GM23248 (cell line): ENCODE measurements around the gene PRKCE. TPM values are rescaled to one million over a fixed set of nuclear protein-coding genes. Genes with fewer than 3 reads are reported as not detected.

Experiments used
- DNase-seq: peaks from one replicate; pipeline ENCODE4 v3.0.0-alpha.2; 2015
- H2AFZ ChIP-seq: fragments of 200-600 bp; sonication (generic); 2 replicates; pipeline ENCODE4 v1.6.1; 2016; ENCODE audit warnings: antibody characterized with exemption
- H3F3A ChIP-seq: fragments of 200-600 bp; sonication (generic); 2 replicates; pipeline ENCODE4 v1.6.1; 2016; ENCODE audit warnings: mild to moderate bottlenecking, antibody characterized with exemption, mixed run types; ENCODE audit not compliant: insufficient read depth
- H3K27ac ChIP-seq: fragments of 200-600 bp; sonication (generic); 2 replicates; pipeline ENCODE4 v1.5.1; 2016; ENCODE audit warnings: mild to moderate bottlenecking
- H3K27me3 ChIP-seq: fragments of 200-600 bp; sonication (generic); replicated peaks from 2 replicates; pipeline ENCODE4 v1.6.1; 2016; ENCODE audit warnings: mild to moderate bottlenecking; ENCODE audit not compliant: insufficient read depth
- H3K36me3 ChIP-seq: fragments of 200-600 bp; sonication (generic); 2 replicates; pipeline ENCODE4 v1.6.1; 2016; ENCODE audit warnings: low read depth, mild to moderate bottlenecking
- H3K4me1 ChIP-seq: fragments of 200-600 bp; sonication (generic); 2 replicates; pipeline ENCODE4 v1.6.1; 2016; ENCODE audit warnings: mild to moderate bottlenecking; ENCODE audit not compliant: insufficient read depth
- H3K4me2 ChIP-seq: fragments of 200-600 bp; sonication (generic); one replicate; pipeline ENCODE4 v1.6.1; 2016; ENCODE audit warnings: mild to moderate bottlenecking; ENCODE audit not compliant: unreplicated experiment
- H3K4me3 ChIP-seq: fragments of 200-600 bp; sonication (generic); 2 replicates; pipeline ENCODE4 v1.5.1; 2016; ENCODE audit warnings: mild to moderate bottlenecking
- H3K79me2 ChIP-seq: fragments of 200-600 bp; sonication (generic); 2 replicates; pipeline ENCODE4 v1.6.1; 2016; ENCODE audit warnings: mild to moderate bottlenecking; ENCODE audit not compliant: insufficient read depth
- H3K9ac ChIP-seq: fragments of 200-600 bp; sonication (generic); 2 replicates; pipeline ENCODE4 v1.6.1; 2016; ENCODE audit warnings: mild to moderate bottlenecking
- H3K9me2 ChIP-seq: fragments of 200-600 bp; sonication (generic); 2 replicates; pipeline ENCODE4 v1.6.1; 2016; ENCODE audit warnings: mixed run types, mild to moderate bottlenecking, moderate library complexity; ENCODE audit not compliant: insufficient read depth
- H3K9me3 ChIP-seq: fragments of 200-600 bp; sonication (generic); one replicate; pipeline ENCODE4 v1.6.1; 2017; ENCODE audit warnings: low read depth
- H4K20me1 ChIP-seq: fragments of 200-600 bp; sonication (generic); 2 replicates; pipeline ENCODE4 v1.6.0; 2016; ENCODE audit not compliant: insufficient read depth
- EZH2 ChIP-seq: fragments of 200-600 bp; sonication (generic); IDR thresholded peaks from 2 replicates; pipeline ENCODE4 v1.6.1; 2018; ENCODE audit warnings: antibody characterized with exemption, mild to moderate bottlenecking; ENCODE audit not compliant: insufficient read depth, poor library complexity, severe bottlenecking
- EZH2phosphoT487 ChIP-seq: fragments of 200-600 bp; sonication (generic); IDR thresholded peaks from 2 replicates; pipeline ENCODE4 v1.6.1; 2018; ENCODE audit warnings: antibody characterized with exemption, moderate library complexity, mild to moderate bottlenecking, low read depth; ENCODE audit not compliant: insufficient read depth
- WGBS, 2 experiments: methylation state at CpG; one replicate each; pipeline ENCODE4 v1.1.6; 2015 to 2017; ENCODE audit warnings: low lambda C conversion rate in 2 of 2, low coverage in 1 of 2; ENCODE audit errors: missing lambda C conversion rate in 2 of 2; 5-methylcytosine and 5-hydroxymethylcytosine counted together
- in situ Hi-C: fragments of 300-500 bp; cut with MboI; formaldehyde crosslinking; loops from 2 replicates; pipeline ENCODE4 v1.15.0; 2020
- polyA plus RNA-seq: library from polyadenylated mRNA; unstranded; fragments of >200 nt; fragmentation: Nextera tagmentation; extraction: Ambion mirVana; gene quantifications from 2 replicates; pipeline ENCODE4 v1.2.1, GENCODE V29; 2016
- total RNA-seq: library from RNA; depleted of rRNA; stranded (reverse); fragments of >200 nt; shearing (Covaris generic); gene quantifications from 2 replicates; pipeline ENCODE4 v1.2.3, GENCODE V29; 2014

Gene PRKCE
- total and polyA plus RNA-seq, 2 experiments from 2014 or later = 5.9 to 7.0 TPM

- Histone ChIP-seq H3K4me3 (no peak overlapping the region), H3K4me1 (0 out of 2 replicates have a peak, but pooled peaks cover 2% of the 10 kb centered on the region), H4K20me1 (no peaks in the 10 kb centered on the region), H3K9me3 (no peaks in the 10 kb centered on the region), H3K4me2 (no peak overlapping the region), H3K27me3 (no peaks in the 10 kb centered on the region), H3K79me2 (no peaks in the 10 kb centered on the region; the same call in none of the 2 replicates), H3K27ac (no peak overlapping the region), H2AFZ (no peak overlapping the region), H3K9me2 (peaks cover 8% of the 10 kb centered on the region), H3K9ac (no peak overlapping the region), H3F3A (no peaks in the 10 kb centered on the region), H3K36me3 (no peaks in the 10 kb centered on the region)
- in situ Hi-C loops = no loop called here
- no peak for DNase-seq
- WGBS, 2 experiments = 95 to 96% methylated on average over 7 of the region's 7 CpGs
- TF ChIP-seq EZH2 = no peak
- TF ChIP-seq EZH2phosphoT487 = no peak
Measured at GRCh38 chr2:45974762-45975408, 323.4 kb downstream of the PRKCE start.

- H2AFZ ChIP-seq = no peak overlapping the region
- no peak overlapping the region for H3K27ac ChIP-seq
- no peaks in the 10 kb centered on the region for H3K27me3 ChIP-seq
- TF ChIP-seq EZH2phosphoT487 (no peak), EZH2 (no peak)
- peaks cover 8% of the 10 kb centered on the region for H3K9me2 ChIP-seq
- H3K4me2 ChIP-seq = no peak overlapping the region
- DNase-seq = no peak
- 92 to 94% methylated on average over 14 of the region's 14 CpGs for WGBS, 2 experiments
- no peaks in the 10 kb centered on the region for H3K9me3 ChIP-seq
- H3K79me2 ChIP-seq = no peaks in the 10 kb centered on the region; the same call in none of the 2 replicates
- H3K4me3 ChIP-seq = no peak overlapping the region
- in situ Hi-C loops = no loop called here
- H4K20me1 ChIP-seq = no peaks in the 10 kb centered on the region
- H3K4me1 ChIP-seq = no peaks in the 10 kb centered on the region
- no peaks in the 10 kb centered on the region for H3F3A ChIP-seq
- no peaks in the 10 kb centered on the region for H3K36me3 ChIP-seq
- no peak overlapping the region for H3K9ac ChIP-seq
Measured at GRCh38 chr2:45975752-45976517, 324.5 kb downstream of the PRKCE start.

- no peaks in the 10 kb centered on the region; the same call in 1 of the 2 replicates for H3K79me2 ChIP-seq
- whole genome bisulfite sequencing, 2 experiments = 67 to 69% methylated on average over 4 of the region's 4 CpGs
- H3K27ac ChIP-seq = no peak overlapping the region
- no peaks in the 10 kb centered on the region; the same call in 1 of the 2 replicates for H3K9me2 ChIP-seq
- H3K4me1 ChIP-seq = no peaks in the 10 kb centered on the region
- no peak for TF ChIP-seq EZH2
- TF ChIP-seq EZH2phosphoT487 = no peak
- no peaks in the 10 kb centered on the region for H3F3A ChIP-seq
- no peak overlapping the region for H3K4me3 ChIP-seq
- in situ Hi-C loops = no loop called here
- H3K9me3 ChIP-seq = no peaks in the 10 kb centered on the region
- H3K27me3 ChIP-seq = no peaks in the 10 kb centered on the region
- H2AFZ ChIP-seq = no peak overlapping the region
- no peak overlapping the region for H3K4me2 ChIP-seq
- H3K9ac ChIP-seq = no peak overlapping the region
- no peaks in the 10 kb centered on the region for H3K36me3 ChIP-seq
- no peak for DNase-seq
- no peaks in the 10 kb centered on the region for H4K20me1 ChIP-seq
Measured at GRCh38 chr2:45978302-45978859, 326.9 kb downstream of the PRKCE start.

- Histone ChIP-seq H3F3A (no peaks in the 10 kb centered on the region), H3K79me2 (no peaks in the 10 kb centered on the region; the same call in 1 of the 2 replicates), H3K27me3 (no peaks in the 10 kb centered on the region), H3K9me2 (no peaks in the 10 kb centered on the region), H3K9me3 (no peaks in the 10 kb centered on the region), H3K4me2 (no peak overlapping the region), H3K4me1 (no peaks in the 10 kb centered on the region), H4K20me1 (no peaks in the 10 kb centered on the region), H3K9ac (no peak overlapping the region), H3K36me3 (no peaks in the 10 kb centered on the region), H2AFZ (no peak overlapping the region), H3K4me3 (no peak overlapping the region), H3K27ac (no peak overlapping the region)
- TF ChIP-seq EZH2 (no peak), EZH2phosphoT487 (no peak)
- in situ Hi-C loops = no loop called here
- WGBS, 2 experiments = 89 to 94% methylated on average over 4 of the region's 4 CpGs
- no peak for DNase-seq
Measured at GRCh38 chr2:45979065-45979464, 327.6 kb downstream of the PRKCE start.
